Erythroblast (primary cell): Measurements from ENCODE around the gene GMCL1.

ENCODE experiments used
- DNase-seq, 2 experiments: peaks; one replicate each; lab custom pipeline; 2025; lab: John Stamatoyannopoulos, UW
- GATA1 ChIP-seq: IDR thresholded peaks from 2 replicates; pipeline ENCODE4 v1.6.1; 2011; ENCODE audit warnings: low read depth, mild to moderate bottlenecking, control low read depth, low read length, moderate library complexity
- POLR2A ChIP-seq: IDR thresholded peaks from 2 replicates; pipeline ENCODE4 v1.6.1; 2011; ENCODE audit warnings: mild to moderate bottlenecking, low read length

Gene GMCL1

DNA sequence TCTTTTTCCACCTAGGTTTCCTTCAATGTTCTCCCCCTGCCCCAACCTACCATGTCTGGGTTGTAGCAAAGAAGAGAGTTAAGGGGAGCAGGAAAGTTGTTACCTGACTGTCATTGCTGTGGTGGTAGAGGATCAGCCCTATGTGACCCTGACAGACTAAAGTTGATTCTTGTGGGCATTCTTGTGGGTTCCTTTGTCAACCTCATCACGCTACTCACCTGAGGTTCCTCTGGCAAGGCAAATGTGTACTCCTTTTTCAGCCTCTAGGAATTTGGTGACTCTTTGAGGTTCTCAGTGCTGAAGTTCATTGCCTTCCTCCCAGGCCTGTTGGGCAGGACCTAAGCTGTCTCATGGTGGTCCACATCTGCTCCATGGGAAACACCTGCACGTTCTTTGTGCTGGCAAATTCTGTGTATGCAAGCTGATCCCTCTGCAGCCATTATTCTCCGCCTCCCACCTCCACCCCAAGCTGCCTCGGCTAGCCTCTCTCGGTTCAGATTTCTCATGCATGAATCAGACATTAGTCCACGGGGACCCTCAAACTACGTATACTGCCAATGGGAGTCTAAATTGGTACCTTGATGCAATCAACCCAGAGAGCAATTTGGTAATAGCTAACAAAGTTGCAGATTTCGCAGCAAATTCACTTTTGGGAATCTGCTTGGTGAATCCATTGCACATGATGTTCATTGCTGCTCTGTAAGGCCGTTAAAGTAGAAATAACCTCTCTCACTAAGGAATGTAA is 1.5 kb upstream of the GMCL1 start:
- TF ChIP-seq GATA1 (no peak), POLR2A (no peak)
- DNase-seq: no peak

DNA sequence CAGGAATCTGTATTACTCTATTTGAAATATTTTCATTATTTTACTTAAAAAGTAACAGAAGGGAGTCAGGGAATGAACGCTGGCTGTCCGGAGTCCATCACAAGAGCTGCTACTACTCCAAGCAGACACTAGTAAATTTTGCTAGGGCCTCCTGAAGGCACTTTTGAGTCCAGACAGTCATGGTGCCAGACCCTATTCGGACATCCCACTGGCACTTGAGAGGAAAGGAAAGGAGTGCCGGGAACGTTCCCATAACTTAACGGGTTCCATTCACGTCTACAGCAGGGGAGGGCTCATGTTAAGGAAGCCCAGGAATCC is 563 bp upstream of the GMCL1 start:
- TF ChIP-seq GATA1 (no peak), POLR2A (no peak)
- no peak for DNase-seq

DNA sequence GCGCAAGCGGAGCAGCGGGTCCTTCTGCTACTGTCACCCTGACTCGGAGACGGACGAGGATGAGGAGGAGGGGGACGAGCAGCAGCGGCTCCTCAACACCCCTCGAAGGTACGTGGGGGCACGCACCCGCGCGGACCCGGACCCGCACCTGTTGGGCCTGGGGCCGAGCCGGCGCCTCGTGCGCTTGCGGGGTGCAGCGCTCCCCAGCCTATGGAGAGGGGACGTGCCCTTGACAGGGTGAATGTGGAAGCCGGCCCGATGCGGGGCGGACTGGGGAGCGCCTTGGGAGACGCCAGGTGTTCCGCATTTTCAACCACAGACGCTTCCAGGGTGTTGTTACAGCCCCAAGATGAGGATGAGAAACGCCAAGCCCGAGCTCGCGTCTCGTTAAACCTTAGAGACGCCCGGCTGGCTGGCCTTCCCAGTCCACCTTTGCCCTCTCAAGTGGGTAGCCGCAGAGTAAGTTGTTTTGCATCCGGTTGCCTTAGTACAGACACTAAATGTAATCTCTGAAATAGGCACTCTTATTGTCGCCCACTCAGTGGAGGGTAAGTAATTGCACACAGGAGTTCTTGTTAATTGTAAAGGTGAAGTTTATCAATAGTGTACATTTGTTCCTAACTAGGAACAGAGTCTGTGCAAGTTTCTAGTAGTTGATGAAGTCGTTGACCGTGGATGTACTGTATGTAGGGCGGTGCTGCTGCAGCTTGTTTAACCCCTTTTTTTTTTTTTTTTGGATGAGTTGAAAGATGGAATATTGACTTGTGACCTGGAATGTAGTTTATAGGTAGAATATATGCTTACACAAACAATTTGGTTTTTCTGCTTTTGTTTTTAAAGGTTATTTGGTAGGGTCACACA is 815 bp downstream of the GMCL1 start:
- DNase-seq: peak; percentile 63 to 70
- no peak for TF ChIP-seq POLR2A
- no peak for TF ChIP-seq GATA1

DNA sequence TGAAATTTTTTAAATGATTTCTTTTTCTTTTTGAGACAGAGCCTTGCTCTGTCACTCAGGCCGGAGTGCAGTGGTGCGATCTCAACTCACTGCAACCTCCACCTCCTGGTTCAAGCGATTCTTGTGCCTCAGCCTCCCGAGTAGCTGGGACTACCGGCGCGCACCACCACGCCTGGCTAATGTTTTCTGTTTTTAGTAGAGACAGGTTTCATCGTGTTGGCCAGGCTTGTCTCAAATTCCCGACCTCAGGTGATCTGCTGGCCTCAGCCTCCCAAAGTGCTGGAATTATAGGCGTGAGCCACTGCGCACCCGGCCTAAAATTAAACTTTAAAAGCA is 1.4 kb downstream of the GMCL1 start:
- peak in 1 of 2 experiments; percentile 15 for DNase-seq

DNA sequence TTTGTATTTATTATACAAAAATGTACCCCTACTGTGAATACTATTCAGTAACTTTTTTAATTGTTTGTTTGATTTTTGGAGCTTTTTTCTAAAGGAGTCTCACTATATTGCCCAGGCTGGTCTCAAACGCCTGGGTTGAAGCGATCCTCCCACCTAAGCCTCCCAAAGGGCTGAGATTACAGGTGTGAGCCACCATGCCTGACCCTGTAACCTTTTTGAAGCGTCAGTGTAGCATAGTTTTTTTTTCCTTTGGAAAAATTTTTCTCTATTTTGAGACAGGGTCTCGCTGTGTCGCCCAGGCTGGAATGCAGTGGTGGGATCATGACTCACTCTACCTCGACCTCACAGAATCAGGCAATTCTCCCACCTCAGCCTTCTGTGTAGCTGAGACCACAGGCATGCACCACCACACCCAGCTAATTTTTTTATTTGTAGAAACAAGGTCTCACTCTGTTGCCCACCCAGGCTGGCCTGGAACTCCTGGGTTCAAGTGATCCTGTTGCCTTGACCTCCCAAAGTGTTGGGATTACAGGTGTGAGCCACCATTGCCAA is 2.0 kb downstream of the GMCL1 start:
- DNase-seq: no peak
- TF ChIP-seq GATA1: no peak
- no peak for TF ChIP-seq POLR2A

DNA sequence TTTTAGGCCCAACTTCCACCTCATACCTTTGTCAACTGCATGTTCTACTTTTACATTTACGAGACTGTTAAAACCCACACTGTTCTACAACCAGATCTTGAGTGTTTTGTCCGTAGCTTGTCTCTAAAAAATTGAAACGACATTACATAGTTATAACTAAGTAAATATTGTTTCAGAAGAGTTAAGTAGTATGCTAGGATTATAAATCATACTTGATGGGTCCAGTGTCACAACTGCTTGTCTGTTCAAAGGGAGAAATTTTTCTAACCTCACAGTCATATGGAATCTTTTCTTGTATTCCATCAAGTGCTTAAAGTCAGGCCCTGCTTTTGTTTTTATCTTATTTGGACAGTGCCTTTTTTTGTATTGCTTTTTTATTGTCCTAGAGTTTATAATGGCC is 4.3 kb downstream of the GMCL1 start:
- no peak for TF ChIP-seq POLR2A
- no peak for TF ChIP-seq GATA1
- no peak for DNase-seq

DNA sequence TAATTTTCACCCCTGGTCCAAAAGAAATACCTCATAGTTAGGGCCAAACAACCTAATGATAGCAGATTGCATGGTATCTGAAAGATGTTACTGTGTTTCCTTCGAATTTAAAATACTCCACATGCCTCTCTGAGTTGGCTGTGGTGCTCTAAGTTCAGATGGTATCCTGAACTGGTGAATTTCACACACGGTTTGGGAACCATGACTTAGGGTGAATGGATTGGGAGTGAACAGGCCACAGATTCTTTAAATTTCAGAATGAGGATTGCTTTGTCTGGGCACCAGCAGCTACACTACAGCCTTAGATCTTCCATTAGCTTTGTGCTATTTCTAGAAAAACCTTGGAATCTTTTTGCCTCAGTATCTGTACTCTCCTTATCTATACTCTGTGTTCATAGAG is 6.2 kb downstream of the GMCL1 start:
- DNase-seq: no peak
- TF ChIP-seq POLR2A: no peak
- TF ChIP-seq GATA1: no peak

DNA sequence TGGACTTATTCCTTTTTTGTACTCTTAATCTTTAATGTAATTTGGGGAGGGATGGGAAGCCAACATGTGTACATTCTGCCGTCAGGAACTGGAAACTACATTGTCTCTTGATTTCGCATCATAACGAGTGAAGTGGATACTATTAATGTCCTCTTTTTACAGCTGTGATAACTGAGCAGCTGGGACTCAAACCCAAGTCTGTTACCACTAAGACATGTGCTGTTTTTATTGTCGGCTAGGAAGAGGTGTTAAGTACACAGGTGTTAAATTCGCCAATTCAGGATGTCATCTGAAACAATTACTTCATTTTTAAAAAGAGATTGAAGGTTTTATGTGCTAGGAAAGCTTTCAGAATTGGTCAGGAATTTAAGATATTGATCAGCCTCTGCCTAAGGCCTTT is 6.9 kb downstream of the GMCL1 start:
- no peak for DNase-seq
- TF ChIP-seq POLR2A (no peak), GATA1 (no peak)

DNA sequence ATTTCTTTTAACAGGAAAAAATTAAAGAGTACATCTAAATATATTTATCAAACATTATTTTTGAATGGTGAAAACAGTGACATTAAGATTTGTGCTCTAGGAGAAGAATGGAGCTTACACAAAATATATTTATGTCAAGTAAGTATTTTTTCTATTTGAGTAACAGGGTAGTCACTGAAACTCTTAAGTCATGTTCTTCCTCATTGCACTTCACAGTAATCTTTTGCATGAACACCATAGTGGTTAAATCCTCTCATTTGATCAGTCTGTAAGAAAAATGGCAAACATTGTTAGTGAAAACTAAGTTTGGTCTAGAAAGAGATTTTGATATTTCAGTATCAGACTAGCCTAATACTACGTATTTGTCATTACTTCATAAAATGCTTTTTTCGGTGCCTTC is 8.1 kb downstream of the GMCL1 start:
- TF ChIP-seq GATA1: no peak
- TF ChIP-seq POLR2A: no peak
- no peak for DNase-seq

DNA sequence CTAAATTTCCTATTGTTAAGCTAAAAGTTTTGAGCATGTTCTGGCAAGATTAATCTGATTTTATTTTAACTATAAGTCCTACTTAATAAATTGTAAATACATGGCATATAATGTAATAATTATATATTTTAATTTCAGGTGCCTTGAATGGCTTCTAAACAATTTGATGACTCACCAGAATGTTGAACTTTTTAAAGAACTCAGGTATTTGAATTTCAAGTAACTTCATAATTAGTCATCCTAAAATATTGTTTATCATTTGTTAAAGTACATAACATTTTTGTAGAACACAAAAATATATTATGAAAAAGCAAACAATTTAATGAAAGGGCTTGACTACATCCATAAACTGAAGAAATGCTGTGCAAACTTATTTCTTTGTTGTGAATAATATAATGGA is 14.5 kb downstream of the GMCL1 start:
- DNase-seq: no peak
- no peak for TF ChIP-seq GATA1
- TF ChIP-seq POLR2A: no peak

DNA sequence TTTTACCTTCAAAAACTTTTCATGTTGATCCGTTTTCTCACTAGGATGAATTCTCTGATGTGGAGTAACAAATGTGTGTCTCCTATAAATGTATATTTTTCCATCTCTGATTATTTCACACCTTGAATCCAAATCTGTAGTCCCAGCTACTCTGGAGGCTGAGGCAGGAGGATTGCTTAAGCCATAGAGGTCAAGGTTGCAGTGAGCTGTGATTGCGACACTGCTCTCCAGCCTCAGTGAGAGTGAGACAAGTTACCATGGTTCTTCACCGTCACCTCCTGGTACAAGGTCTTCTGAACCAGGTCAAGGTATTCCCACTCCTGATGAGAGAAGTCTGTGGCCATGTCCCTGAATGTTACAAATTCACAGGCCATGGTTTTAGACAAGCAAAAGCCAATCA is 15.1 kb downstream of the GMCL1 start:
- TF ChIP-seq GATA1 (no peak), POLR2A (no peak)
- no peak for DNase-seq

DNA sequence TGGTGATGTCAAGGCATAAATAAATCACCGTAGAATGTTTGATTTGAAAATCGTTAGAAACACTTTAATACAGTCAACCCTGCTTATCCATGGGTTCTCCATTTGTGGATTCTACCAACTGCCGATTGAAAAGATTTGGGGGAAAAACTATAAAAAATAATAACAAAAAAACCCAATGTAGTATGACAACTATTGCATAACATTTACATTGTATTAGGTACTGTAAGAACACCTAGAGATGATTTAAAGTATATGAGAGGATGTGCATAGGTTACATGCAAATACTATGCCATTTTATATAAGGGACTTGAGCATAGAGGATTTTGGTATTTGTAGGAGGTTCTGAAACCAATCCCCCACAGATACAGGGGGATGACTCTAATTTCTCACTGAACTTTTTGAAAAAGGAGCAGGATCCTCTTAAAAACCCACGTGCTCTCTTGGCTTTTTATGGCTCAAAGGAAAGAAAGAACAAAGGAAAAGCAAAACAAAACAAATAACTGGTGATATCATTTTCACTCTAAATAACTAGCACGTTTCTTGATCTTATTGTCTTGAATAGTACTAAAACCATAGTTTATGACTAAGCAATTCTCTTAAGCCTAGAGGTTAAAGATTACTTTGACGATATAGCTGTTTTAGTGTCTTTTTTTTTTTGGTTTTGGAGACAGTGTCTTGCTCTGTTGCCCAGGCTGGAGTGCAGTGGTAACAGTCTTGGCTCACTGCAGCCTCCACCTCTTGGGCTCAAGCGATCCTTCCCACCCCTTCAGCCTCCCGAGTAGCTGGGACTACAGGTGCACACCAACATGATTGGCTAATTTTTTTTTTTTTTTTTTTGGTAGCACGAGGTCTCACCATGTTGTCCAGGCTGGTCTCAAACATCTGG is 17.0 kb downstream of the GMCL1 start:
- TF ChIP-seq POLR2A (no peak), GATA1 (no peak)
- DNase-seq: no peak

DNA sequence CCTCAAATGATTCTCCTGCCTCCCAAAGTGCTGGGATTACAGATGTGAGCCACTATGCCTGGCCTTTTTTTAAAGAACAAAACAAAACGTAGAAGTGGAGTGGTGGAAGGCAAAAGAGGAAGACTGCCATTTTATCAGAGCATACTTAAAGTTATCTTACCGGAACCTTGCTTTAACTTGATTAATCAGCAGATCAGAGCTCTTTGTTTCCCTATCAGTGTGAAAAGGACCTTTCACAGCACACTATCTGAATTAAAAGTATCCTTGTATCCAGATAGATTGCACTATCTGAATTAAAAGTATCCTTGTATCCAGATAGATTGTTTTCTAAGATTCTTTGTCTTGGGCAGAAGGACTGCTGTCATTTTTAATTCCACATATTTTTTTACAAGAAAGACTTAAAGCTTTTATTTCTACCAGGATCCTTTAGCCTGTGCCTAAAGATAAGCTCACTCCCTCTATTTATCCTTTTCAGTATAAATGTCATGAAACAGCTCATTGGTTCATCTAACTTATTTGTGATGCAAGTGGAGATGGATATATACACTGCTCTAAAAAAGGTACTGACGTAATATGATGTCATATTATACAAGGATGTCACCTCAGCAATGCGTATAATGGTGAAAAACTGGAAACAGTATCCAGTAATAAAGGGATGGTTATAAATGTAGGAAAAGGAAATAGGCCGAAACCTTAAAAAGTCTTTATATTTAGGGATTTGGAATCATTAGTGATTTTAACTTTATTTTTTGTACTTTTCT is 17.8 kb downstream of the GMCL1 start:
- peak; percentile 14 to 22 for DNase-seq
- no peak for TF ChIP-seq GATA1
